Measurements from ENCODE around the gene ZNRD2. TPM values are rescaled to one million over a fixed set of nuclear protein-coding genes. Genes with fewer than 3 reads are reported as not detected.

Gene ZNRD2
- total RNA-seq, 2 donors from 2014 or later = 39.2 to 66.9 TPM

DNA sequence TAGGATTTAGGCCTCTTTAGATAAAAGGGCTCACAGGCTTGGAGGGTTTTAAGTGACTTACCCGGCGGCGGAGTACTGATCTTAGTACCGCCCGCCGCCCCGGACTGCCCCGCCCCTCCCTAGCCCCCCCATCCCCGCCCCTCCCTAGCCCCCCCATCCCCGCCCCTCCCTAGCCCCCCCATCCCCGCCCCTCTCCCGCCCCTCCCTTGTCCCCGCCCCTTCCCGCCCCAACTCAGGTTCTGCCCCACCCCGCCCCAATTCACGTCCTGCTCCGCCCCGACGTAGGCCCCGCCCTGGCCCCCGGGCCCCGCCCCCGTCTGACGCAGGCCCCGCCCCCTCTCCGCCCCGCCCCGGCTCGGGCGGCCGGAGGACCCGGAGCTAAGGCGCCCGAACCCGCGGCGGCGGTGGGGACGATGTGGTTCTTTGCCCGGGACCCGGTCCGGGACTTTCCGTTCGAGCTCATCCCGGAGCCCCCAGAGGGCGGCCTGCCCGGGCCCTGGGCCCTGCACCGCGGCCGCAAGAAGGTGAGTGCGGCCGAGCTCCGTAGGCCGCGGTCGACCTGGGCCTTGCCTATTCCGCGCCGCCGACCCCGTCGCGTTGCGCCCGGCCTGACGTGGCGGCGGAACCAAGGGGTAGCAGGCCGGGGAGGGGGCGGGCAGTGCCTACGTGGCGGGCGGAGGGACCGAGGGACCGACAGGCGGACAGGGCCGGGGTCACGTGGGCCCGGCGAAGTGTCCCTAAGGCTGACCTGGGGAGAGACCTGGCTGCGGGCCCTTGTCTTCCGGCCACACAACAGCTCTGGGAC, 45.3 kb upstream of the ZNRD2 start, which contains the start of gene SCYL1:
Gene SCYL1, plus strand, starts transcription at position 343 of the 805 bp plus-strand sequence. Its CDS starts 71 bp downstream, at position 414.
- H3K9me3 ChIP-seq = no peaks in the 10 kb centered on the region
- H3K4me1 ChIP-seq = peaks cover 34% of the 10 kb centered on the region
- intact Hi-C loops (cut with DNase I) = no loop called here
- H3K36me3 ChIP-seq (replicated peaks in 1 of 2; ENCODE audit: insufficient read depth in 1 of 2, low read depth in 2 of 2) = no peaks in the 10 kb centered on the region
- 1% methylated on average over 33 to 70 of the region's 82 CpGs for WGBS, 2 donors
- TF ChIP-seq, protein P1, sequence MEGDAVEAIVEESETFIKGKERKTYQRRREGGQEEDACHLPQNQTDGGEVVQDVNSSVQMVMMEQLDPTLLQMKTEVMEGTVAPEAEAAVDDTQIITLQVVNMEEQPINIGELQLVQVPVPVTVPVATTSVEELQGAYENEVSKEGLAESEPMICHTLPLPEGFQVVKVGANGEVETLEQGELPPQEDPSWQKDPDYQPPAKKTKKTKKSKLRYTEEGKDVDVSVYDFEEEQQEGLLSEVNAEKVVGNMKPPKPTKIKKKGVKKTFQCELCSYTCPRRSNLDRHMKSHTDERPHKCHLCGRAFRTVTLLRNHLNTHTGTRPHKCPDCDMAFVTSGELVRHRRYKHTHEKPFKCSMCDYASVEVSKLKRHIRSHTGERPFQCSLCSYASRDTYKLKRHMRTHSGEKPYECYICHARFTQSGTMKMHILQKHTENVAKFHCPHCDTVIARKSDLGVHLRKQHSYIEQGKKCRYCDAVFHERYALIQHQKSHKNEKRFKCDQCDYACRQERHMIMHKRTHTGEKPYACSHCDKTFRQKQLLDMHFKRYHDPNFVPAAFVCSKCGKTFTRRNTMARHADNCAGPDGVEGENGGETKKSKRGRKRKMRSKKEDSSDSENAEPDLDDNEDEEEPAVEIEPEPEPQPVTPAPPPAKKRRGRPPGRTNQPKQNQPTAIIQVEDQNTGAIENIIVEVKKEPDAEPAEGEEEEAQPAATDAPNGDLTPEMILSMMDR (IDR thresholded peaks at IDR 0.05) = no peak
- TF ChIP-seq POLR2A (IDR thresholded peaks at IDR 0.05) = peak; percentile 32 to 75 (median 60)
- peak within 1 kb of the TSS; percentile 56 to 64 for H3K4me3 ChIP-seq
- H3K27me3 ChIP-seq = no peaks in the 10 kb centered on the region
- ATAC-seq (peak; percentile 93), DNase-seq (peak; percentile 75 to 84 (median 82))
- peak within 1 kb of the TSS; percentile 57 to 90 (median 80) for H3K27ac ChIP-seq

DNA sequence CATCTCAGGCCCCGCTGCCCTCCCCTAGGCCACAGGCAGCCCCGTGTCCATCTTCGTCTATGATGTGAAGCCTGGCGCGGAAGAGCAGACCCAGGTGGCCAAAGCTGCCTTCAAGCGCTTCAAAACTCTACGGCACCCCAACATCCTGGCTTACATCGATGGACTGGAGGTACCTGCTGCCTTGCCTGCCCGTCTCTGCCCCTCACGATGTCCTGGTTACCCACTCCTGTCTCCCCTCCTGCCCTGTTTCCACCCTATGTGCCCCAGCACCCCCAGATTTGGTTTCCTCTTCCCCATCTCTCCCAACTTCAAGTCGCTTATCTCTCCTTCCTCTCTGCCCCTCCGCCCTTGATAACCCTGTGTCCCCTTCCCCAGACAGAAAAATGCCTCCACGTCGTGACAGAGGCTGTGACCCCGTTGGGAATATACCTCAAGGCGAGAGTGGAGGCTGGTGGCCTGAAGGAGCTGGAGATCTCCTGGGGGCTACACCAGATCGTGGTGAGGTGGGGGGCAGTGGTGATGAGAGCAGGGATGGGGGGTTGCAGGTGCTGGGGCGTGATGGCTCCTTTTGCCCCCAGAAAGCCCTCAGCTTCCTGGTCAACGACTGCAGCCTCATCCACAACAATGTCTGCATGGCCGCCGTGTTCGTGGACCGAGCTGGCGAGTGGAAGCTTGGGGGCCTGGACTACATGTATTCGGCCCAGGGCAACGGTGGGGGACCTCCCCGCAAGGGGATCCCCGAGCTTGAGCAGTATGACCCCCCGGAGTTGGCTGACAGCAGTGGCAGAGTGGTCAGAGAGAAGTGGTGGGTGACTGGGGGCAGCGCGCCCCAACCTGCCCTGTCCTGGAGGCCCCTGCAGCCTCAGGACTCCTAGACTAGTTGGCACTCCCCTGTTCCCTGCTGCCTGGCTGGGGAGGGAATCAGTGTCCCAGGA, 44.5 kb upstream of the ZNRD2 start:
- Histone ChIP-seq H3K4me3 (peak overlapping the region; percentile 56 to 64), H3K27ac (peak overlapping the region in 3 of 4 donors; percentile 72 to 90 (median 89)), H3K4me1 (peaks cover 34% of the 10 kb centered on the region), H3K9me3 (no peaks in the 10 kb centered on the region), H3K27me3 (no peaks in the 10 kb centered on the region), H3K36me3 (replicated peaks in 1 of 2; ENCODE audit: insufficient read depth in 1 of 2, low read depth in 2 of 2) (peaks cover 0 to 3% of the 10 kb centered on the region in 2 donors)
- no peak for DNase-seq
- intact Hi-C loops (cut with DNase I) = no loop called here
- ATAC-seq = no peak
- 36 to 42% methylated on average over 26 to 31 of the region's 31 CpGs for WGBS, 2 donors
- TF ChIP-seq, protein P1 (IDR thresholded peaks at IDR 0.05) = no peak
- no peak for TF ChIP-seq POLR2A (IDR thresholded peaks at IDR 0.05)

DNA sequence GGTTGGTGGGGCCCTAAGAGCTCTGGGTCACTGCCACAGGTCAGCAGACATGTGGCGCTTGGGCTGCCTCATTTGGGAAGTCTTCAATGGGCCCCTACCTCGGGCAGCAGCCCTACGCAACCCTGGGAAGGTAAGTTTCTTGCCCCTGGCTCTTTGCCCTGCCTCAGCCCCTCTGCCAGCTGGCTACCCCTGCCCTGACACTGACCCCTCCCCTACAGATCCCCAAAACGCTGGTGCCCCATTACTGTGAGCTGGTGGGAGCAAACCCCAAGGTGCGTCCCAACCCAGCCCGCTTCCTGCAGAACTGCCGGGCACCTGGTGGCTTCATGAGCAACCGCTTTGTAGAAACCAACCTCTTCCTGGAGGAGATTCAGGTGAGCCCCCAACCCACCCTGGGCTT, 43.5 kb upstream of the ZNRD2 start:
- H3K4me1 ChIP-seq = peaks cover 34% of the 10 kb centered on the region
- intact Hi-C loops (cut with DNase I) = no loop called here
- no peak overlapping the region for H3K4me3 ChIP-seq
- no peak for DNase-seq
- H3K36me3 ChIP-seq (replicated peaks in 1 of 2; ENCODE audit: insufficient read depth in 1 of 2, low read depth in 2 of 2) = peaks cover 0 to 9% of the 10 kb centered on the region in 2 donors
- no peaks in the 10 kb centered on the region for H3K9me3 ChIP-seq
- 84 to 89% methylated on average over 4 to 8 of the region's 8 CpGs for WGBS, 2 donors
- H3K27ac ChIP-seq = no peak overlapping the region
- no peaks in the 10 kb centered on the region for H3K27me3 ChIP-seq
- TF ChIP-seq, protein P1 (IDR thresholded peaks at IDR 0.05) = no peak
- no peak for TF ChIP-seq POLR2A (IDR thresholded peaks at IDR 0.05)
- no peak for ATAC-seq

DNA sequence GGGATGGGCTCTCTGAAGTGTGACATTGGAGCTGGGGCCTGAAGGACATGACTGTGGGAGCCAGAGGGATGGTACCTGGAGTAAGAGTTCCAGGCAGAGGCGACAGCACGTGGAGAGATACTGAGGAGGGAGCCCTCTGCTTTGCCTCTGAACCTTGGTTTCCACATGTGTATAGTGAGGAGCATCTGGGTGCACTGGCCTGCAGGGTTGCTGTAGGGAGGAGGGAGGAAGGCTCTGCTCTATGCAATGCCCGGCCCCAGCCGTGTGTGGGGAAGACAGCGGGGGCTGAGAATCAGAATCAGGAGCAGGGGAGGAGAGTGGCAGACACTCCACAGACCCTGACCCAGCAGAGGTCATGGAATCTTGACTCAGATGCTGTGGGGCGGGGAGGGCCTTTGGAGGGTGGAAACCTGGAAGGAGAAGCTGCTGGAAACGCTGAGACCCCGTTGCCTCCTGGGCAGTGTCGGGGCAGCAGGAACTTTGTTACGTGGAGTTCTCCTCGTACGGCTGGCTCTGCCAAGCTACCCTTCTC, 41.4 kb upstream of the ZNRD2 start:
- Histone ChIP-seq H3K4me1 (peaks cover 27% of the 10 kb centered on the region), H3K9me3 (no peaks in the 10 kb centered on the region), H3K36me3 (replicated peaks in 1 of 2; ENCODE audit: insufficient read depth in 1 of 2, low read depth in 2 of 2) (peaks cover 0 to 18% of the 10 kb centered on the region in 2 donors), H3K27me3 (no peaks in the 10 kb centered on the region), H3K27ac (no peak overlapping the region), H3K4me3 (no peak overlapping the region)
- ATAC-seq = no peak
- no peak for TF ChIP-seq POLR2A (IDR thresholded peaks at IDR 0.05)
- TF ChIP-seq, protein P1 (IDR thresholded peaks at IDR 0.05) = no peak
- 85 to 87% methylated on average over 10 to 12 of the region's 12 CpGs for WGBS, 2 donors
- intact Hi-C loops (cut with DNase I) = no loop called here
- DNase-seq = no peak
